HCEC 1CT (cell line): ENCODE measurements around the gene CRYBG1.
"Not testable (repeated sequence)": the region's sequence is repeated elsewhere in the genome, so short reads cannot be mapped to it uniquely, and the experiment has no call there.

Source experiments
- DNase-seq: peaks from one replicate; pipeline ENCODE4 v3.0.0-alpha.2; 2017

The CRYBG1 gene

DNA sequence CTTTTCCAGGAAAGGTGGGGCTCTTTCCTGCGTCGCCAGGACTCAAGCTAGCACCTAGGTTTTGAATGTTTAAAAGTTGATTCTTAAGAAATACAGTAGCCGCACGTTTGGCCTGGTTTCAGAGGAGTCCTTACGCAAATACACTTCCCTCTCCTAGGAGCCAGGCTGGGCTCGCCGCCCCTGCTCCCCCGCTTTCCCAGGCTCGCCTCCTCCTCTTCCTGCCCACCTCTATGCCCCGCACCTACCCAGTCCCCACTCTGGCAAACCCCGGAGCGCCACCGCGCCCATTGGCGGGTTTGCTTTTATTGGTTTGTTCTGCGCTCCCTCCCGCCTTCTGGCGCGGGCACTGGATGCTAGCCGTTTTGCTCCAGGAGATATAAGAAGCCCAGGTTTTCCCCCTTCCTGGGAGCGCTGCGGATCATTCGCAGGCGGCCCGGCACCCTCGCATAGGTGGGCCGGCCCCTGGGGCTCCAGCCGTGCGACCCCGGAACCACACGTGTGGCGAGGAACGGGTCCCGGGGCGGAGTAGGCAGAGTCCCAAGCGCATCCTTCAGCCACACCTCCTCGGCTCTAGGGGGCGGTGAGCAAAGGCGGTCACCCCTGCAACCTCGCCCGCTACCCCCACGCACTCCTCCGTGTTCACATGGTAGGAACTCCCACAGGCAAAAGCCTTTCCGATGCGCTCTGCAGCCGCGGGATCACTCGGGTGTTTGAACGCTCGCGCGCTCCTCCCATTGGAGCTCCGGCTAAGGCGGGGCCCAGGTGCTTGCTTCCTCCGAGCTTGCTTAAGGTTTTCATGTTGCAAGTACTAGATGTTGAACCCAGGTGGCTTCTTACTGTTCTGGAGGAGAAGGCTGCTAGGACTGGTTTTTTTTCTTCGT is 149.8 kb downstream of the CRYBG1 start:
- peak; percentile 72 for DNase-seq

DNA sequence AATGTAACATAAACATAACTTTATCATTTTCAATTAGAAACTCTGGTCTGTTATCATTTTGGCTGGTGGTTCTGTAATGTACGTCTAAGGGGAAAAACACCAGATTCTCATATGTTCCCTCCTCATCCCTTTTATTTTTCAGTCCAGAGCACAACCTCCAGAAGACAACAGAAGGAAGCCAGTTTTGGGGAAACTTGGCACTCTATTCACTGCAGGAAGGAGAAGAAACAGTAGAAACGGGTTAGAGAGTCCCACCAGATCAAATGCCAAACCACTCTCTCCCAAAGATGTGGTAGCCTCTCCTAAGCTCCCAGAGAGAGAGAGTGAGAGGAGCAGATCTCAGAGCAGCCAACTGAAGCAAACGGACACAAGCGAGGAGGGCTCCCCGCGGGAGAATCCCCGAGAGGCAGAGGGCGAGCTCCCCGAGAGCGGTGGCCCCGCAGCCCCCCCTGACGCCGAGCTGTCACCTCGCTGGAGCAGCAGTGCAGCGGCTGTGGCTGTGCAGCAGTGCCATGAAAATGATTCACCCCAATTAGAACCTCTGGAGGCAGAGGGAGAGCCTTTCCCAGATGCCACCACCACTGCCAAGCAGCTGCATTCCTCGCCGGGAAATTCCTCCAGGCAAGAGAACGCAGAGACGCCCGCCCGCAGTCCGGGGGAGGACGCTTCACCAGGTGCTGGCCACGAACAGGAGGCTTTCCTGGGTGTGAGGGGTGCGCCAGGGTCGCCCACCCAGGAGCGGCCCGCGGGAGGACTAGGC is 151.0 kb downstream of the CRYBG1 start:
- peak; percentile 54 for DNase-seq

DNA sequence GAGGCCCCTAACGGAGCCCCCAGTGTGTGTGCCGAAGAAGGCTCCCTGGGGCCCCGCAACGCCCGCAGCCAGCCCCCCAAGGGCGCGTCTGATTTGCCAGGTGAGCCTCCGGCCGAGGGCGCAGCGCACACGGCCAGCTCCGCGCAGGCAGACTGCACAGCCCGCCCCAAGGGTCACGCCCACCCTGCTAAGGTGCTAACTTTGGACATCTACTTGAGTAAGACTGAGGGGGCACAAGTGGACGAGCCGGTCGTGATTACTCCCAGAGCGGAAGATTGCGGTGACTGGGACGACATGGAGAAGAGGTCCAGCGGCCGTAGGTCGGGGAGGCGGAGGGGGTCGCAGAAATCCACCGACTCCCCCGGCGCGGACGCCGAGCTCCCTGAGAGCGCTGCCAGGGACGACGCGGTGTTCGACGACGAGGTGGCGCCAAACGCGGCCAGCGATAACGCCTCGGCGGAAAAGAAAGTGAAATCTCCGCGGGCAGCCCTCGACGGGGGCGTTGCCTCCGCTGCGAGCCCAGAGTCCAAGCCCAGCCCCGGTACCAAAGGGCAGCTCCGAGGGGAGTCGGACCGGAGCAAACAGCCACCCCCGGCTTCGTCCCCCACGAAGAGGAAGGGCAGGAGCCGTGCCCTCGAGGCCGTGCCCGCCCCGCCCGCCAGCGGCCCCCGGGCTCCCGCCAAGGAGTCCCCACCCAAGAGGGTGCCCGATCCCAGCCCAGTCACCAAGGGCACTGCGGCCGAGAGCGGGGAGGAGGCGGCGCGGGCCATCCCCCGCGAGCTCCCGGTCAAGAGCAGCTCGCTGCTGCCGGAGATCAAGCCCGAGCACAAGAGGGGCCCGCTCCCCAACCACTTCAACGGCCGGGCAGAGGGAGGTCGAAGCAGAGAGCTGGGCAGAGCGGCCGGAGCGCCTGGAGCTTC is 151.8 kb downstream of the CRYBG1 start:
- peak; percentile 71 for DNase-seq

DNA sequence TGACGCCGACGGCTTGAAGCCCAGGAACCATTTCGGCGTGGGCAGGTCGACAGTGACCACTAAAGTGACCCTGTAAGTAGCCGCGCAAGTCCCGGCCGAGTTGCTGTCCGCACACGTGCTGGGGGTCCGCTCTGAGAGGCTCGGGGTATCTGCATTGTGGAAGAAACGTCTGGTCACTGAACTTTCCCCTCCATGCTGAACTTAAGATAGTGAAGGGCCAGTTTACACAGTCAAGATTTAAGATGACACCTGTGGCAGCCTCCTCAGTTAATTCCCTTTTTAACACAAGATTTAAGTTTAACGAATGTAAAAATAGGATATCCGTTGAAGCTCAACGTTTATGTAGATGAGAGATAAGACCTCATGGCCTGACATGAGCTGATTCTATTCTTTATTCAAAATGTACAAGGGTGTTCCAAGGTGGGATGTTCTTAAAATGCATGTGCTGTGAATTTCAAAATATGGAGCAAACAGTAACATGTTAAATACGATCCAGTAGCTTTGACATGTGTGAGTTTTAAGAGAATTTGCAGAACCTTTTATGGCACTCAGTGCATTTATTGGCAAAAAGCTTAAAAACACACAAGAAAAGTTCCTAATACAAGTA is 152.6 kb downstream of the CRYBG1 start:
- no peak for DNase-seq

DNA sequence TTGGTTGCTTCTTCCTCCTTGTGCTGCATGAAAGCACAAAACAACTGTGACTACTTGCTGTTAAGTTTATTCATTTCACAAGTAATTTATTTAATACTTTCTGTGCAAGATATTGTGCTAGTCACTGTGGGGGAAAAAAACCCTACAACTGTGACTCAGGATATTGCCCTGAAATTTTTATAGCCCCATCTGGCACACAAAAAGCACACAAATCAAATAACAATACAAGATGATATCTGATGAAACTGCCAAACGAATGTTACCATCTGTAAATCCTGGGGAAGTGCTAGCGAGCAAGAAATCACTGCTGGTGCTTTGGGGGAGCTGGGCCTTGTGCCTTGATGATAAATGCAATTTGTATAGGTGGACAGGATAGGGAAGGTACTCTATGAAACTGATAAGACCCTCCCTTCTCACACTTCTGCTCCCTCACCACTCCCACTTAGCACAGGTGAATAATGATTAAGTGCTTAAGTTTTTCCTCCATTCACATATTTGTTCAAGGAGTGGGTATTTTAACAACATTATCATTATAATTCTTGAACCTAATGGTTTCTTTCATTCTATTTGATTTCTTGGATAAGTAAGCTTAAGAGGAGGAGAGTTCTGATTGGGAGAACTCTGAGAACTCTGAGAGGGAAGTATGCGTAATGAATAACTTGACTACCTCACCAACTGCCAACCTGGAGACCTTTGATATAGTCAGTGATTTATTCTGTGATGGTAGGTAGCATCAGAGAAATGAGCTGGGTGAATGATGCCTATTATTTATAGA is 153.5 kb downstream of the CRYBG1 start:
- peak; percentile 69 for DNase-seq

DNA sequence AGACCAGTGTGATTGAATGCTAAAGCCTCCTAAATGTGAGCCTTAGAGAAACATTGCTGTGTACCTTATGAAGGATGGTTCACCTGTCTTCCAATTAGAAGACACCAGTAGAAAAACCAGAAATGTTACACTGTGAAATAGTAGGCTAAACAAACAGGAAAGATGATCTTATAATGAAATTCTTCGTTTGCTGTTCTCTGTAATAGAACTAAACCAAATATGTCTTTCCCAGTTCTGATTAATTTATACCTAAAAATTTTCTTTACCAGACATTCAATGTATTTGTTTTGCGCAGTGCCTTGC is 154.0 kb downstream of the CRYBG1 start:
- no peak for DNase-seq

DNA sequence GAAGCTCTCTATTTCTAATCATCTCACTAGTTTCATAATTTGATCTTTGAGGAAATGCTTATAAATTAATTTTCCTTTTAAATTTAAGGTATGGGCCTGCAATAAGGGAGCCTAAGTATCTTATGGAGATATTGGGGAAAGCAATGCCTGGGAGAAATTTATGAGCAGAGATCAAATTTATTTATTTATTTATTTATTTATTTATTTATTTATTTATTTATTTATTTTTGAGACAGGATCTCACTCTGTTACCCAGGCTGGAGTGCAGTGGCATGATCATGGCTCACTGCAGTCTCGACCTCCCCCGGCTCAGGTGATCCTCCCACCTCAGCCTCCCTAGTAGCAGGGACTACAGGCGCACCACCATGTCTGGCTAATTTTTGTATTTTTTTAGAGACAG is 155.1 kb downstream of the CRYBG1 start:
- not testable (repeated sequence) for DNase-seq

DNA sequence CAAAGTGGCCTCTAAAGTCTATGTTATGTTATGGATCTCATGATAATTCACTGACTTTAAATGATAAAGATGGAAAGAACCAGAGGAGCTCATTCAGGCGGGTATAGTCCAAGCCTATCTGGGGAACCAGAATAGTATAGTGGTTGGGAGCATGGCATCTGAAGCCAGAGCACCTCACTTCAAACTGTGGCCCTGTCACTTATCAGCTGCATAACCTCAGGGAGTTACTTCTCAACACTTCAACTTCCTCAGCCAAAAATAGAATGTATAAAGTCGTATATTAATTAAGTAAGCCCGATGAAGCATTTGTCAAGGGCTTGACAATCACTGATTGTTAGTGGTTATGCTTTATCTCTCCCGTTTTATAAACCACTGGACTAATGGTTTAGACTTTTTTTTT is 156.1 kb downstream of the CRYBG1 start:
- DNase-seq: no peak

DNA sequence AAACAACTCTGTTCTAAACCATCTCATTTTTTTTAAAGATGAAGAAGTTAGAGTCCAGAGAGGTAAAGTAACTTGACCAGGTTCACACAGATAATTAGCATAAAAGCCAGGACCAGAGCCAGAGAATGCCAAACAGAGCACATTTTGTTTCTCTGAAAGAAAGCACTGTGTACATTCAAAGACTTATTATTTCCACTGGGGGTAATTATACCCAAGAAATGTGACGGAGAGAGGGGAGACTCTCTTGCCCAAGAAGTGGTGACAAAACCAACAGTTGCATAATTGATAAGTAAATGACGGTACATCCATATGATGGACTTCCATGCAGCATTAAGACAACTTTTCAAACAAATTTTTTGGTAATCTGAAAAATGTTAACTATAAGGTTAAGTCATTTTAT is 157.2 kb downstream of the CRYBG1 start:
- no peak for DNase-seq

DNA sequence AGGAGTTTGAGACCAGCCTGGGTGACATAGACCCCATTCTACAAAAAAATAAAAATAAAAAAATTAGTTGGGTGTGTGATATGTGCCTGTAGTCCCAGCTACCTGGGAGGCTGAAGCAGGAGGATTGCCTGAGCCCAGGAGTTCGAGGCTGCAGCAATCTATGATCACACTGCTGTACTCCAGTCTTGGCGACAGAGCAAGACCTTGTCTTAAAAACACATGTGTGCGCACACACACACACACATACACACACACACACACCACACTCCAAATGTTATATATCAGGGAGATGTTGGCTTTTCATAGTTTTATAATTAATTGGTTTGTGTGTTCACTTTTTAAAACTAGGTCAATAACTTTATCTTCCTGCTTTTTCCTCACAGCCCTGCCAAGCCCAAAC is 158.2 kb downstream of the CRYBG1 start:
- no peak for DNase-seq

DNA sequence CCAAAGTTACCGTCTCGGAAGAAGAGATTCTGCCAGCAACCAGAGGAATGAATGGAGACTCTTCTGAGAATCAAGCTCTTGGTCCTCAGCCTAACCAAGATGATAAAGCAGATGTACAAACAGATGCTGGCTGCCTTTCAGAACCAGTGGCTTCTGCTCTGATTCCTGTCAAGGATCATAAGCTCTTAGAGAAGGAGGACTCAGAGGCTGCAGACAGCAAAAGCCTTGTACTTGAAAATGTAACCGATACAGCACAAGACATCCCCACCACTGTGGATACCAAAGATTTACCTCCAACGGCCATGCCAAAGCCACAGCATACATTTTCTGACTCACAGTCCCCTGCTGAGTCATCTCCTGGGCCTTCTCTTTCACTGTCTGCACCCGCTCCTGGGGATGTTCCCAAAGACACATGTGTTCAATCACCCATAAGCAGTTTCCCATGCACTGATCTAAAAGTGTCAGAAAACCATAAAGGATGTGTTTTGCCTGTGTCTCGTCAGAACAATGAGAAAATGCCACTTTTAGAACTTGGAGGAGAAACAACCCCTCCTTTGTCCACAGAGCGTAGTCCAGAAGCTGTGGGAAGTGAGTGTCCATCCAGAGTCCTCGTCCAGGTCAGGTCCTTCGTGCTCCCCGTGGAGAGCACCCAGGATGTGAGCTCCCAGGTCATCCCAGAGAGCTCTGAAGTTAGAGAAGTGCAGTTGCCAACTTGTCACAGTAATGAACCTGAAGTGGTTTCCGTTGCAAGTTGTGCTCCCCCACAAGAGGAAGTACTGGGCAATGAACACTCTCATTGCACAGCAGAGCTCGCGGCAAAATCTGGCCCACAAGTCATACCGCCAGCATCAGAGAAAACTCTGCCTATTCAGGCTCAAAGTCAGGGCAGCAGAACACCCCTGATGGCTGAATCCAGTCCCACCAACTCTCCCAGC is 159.2 kb downstream of the CRYBG1 start:
- peak; percentile 96 for DNase-seq

DNA sequence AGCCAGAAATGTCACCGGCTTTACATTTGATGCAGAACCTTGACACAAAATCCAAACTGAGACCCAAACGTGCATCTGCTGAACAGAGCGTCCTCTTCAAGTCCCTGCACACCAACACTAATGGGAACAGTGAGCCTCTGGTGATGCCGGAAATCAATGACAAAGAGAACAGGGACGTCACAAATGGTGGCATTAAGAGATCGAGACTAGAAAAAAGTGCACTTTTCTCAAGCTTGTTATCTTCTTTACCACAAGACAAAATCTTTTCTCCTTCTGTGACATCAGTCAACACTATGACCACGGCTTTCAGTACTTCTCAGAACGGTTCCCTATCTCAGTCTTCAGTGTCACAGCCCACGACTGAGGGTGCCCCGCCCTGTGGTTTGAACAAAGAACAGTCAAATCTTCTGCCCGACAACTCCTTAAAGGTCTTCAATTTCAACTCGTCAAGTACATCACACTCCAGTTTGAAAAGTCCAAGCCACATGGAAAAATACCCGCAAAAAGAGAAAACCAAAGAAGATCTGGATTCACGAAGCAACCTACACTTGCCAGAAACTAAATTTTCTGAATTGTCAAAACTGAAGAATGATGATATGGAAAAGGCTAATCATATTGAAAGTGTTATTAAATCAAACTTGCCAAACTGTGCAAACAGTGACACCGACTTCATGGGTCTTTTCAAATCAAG is 160.3 kb downstream of the CRYBG1 start:
- no peak for DNase-seq

DNA sequence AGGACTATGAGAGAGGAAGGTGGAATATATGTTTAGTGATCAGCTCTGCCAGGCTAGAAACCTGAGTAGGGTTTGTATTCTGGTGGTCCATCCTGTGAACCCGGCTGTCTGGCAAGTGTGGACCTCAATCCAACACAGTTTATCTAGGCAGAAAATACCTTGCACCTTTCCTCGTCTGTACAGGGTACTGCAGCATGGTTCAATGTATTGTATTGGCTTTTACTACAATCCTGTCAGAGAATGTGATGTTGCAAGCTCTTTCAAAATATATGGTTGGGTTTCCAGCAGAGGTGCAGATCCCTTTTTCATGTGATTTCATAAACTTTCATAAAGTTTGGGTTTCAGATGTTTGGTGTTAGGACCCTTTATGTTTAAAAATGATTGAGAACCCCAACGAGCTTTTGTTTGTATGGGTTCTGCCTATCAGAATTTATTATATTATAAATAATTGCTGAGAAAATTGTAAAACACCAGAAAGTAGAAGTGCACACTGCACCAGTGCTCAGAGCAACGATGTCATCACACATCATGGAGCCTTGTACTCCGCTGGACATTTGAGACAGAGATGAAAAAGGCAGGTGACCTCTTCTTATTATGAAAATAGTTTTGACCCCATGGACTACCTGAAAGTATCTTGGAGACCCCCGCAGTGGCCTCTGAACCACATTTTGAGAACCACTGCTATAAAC is 162.2 kb downstream of the CRYBG1 start:
- DNase-seq: no peak

DNA sequence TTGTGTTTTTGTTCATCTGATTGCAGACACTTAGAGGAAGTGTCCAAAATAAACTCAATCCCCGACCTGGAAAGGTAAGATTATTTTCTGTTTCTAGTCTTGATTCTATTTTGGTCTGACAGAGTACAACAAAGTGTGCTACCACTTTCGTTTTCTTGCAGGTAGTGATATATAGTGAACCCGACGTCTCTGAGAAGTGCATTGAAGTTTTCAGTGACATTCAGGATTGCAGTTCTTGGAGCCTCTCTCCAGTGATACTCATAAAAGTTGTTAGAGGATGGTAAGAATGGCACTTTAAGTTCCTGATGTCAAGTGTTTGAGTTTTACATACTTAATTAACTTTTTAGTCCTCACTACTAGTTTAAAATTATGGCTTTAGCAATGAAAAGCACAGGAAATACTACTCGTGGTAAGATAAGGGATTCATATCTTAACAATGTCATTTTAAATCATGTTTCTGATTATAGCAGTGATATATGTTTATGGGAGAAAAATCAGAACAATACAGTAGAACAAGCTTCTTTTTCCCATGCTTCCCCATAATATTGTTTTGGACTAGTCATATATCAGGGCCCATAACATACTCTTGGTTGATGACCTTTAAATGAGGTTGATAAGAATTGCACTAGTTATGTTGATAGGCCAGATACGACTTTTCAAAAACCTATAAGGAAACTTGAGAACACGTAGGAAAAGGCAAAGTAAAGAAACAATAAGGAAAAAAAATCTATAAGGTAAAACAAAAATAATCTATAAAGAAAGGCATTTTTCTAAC is 164.8 kb downstream of the CRYBG1 start:
- DNase-seq: no peak

DNA sequence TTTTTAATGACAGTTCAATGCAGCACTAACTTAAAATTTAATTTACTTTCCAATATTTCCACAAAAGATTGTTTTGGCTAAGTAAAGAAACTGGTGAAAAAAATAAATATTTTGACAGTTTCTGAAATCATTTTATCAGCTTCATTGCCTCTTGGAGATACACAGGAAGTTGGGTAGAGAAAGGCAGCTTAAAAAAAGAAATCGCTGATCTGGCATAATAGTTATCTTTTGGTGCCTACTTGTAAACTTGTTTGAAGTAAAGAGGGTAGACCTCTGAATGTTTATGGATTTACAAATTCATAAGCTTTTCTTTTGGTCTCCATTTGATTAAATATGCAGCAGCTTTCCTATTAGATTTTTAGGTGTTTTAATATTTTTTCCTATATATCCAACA is 165.4 kb downstream of the CRYBG1 start:
- no peak for DNase-seq

DNA sequence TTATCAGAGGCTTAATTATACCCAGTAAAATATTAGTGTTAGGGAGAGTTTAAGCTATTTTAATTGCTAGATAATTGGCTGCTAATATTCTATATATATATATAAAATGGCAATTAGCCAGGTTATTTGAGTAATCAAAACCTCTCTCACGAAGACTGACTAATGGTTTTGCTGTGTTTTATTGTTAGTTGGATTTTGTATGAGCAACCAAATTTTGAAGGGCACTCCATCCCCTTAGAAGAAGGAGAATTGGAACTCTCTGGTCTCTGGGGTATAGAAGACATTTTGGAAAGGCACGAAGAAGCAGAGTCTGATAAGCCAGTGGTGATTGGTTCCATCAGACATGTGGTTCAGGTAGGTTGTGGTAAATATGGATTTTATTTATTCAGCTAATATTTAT is 166.6 kb downstream of the CRYBG1 start:
- peak; percentile 47 for DNase-seq

DNA sequence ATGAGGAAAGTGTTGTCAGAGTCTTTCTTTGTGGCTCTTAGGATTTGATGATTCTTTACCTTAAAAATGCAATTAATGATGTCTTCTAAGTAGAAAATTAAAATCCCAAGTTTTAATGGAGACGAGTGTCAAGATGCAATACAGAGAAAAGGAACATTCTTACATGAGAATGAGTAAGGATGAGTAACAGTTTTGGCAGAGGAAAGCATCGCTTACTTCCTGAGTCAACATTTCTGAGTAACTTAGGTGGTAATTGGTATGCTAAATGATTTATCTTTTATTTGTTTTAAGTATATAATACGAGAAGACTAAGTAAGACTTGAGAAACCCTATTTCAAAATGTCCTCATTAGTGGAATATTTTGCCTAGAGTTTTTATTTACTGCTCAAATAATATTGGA is 167.5 kb downstream of the CRYBG1 start:
- DNase-seq: peak; percentile 99

DNA sequence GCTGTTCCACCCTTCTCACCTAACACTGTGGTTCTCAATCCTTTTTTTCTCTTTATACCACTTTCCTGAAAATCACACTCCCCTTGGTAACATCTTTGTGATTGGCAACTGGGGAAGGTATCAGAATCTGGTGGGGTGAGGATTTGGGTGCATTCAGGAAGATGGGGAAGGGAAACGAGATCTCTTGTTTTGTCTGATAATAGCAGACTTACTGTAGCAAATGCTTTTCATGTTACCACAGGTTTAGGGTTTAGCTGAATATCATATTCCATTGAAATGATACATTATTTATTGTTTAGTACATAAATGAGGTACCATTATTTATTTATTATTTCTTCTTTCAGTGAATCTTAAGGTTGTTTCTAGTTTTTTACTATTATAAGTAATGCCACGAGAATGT is 168.0 kb downstream of the CRYBG1 start:
- no peak for DNase-seq

DNA sequence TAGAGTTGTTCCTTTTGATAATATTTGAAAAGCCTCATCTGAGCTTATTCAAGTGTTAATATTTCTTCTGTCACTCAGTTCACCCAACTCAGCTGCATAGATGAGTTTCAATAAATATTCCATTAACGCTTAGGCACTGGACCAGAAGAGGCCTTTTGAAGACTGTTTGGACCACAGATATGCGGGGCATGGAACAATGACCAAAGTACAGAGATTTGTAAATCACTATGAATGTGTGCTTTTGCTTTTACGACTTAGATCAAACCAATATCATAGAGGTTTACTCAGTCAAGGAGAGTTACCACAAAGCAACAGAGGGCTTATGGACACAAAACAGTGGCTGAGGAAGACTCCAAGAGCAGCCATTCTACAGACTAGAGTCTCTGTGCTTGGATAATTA is 168.9 kb downstream of the CRYBG1 start:
- DNase-seq: no peak
